ENCODE results near the gene BTBD9. TPM values are rescaled to one million over a fixed set of nuclear protein-coding genes. Genes with fewer than 3 reads are reported as not detected.

Gene BTBD9
- total RNA-seq, 1 donor from 2014 or later = 4.5 TPM

GRCh38 chr6:38396209-38396608 lies 243.5 kb downstream of the BTBD9 start:
- H3K36me3 ChIP-seq (ENCODE audit: control insufficient read depth, insufficient read depth, low read length) = no peaks in the 10 kb centered on the region
- no peaks in the 10 kb centered on the region for H3K27me3 ChIP-seq (ENCODE audit: control insufficient read depth, insufficient read depth, low read length)
- DNase-seq (ENCODE audit: low read depth) (peak; percentile 63), FAIRE-seq (no peak)
- TF ChIP-seq, protein P1, sequence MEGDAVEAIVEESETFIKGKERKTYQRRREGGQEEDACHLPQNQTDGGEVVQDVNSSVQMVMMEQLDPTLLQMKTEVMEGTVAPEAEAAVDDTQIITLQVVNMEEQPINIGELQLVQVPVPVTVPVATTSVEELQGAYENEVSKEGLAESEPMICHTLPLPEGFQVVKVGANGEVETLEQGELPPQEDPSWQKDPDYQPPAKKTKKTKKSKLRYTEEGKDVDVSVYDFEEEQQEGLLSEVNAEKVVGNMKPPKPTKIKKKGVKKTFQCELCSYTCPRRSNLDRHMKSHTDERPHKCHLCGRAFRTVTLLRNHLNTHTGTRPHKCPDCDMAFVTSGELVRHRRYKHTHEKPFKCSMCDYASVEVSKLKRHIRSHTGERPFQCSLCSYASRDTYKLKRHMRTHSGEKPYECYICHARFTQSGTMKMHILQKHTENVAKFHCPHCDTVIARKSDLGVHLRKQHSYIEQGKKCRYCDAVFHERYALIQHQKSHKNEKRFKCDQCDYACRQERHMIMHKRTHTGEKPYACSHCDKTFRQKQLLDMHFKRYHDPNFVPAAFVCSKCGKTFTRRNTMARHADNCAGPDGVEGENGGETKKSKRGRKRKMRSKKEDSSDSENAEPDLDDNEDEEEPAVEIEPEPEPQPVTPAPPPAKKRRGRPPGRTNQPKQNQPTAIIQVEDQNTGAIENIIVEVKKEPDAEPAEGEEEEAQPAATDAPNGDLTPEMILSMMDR (IDR thresholded peaks at IDR 0.05; ENCODE audit: insufficient read depth, low read length, severe bottlenecking) = no peak
- no peak overlapping the region for H3K4me3 ChIP-seq (ENCODE audit: low read depth, low read length)

GRCh38 chr6:38393986-38394385 lies 245.7 kb downstream of the BTBD9 start:
- no peaks in the 10 kb centered on the region for H3K36me3 ChIP-seq (ENCODE audit: control insufficient read depth, insufficient read depth, low read length)
- no peak overlapping the region for H3K4me3 ChIP-seq (ENCODE audit: low read depth, low read length)
- TF ChIP-seq, protein P1 (IDR thresholded peaks at IDR 0.05; ENCODE audit: insufficient read depth, low read length, severe bottlenecking) = no peak
- FAIRE-seq (no peak), DNase-seq (ENCODE audit: low read depth) (no peak)
- H3K27me3 ChIP-seq (ENCODE audit: control insufficient read depth, insufficient read depth, low read length) = no peaks in the 10 kb centered on the region

DNA sequence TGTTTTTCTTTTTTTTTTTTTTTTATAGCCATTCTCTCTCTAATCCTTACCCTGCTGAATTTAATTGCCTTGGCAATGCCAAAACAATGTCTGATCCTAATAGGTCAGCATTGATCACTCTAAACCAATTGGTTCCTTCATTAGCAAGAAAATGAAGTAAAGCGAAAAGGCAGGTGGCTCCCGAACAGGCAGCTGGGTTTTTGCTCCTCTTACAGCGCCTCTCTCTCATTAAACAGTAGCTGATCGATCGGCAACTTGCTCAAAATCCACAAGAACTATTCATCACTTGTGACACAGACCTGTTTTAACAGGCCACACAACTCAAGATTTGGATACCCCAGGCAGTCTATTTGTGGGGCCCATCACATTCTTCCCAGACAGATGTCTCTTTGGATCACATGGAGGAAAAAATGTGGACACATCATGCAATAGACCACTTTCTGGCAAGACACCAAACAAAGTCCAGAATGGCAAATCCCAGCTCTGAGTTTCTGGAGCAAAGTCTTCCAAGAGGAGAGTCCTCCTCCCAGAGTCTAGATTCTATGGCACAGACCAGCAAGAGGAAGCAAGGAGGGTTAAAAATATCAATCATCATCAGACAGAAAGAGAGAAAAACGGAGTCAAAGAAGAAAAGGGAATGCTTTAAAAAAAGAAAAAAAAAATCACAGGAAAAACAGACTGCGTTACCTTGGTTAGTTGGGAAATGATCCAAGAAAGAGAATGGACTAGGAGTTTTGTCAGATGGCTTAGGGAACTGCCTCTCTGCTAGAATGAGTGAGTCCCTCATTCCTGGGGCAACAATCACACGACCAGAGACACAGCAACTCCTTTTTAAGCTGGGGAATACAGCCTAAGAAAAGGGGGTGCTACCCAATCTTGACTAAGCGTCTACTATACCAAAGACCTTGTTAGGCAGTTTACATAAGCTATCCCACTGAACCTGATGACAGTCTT lies 247.8 kb downstream of the BTBD9 start:
- H3K4me3 ChIP-seq (ENCODE audit: low read depth, low read length) = no peak overlapping the region
- no peaks in the 10 kb centered on the region for H3K36me3 ChIP-seq (ENCODE audit: control insufficient read depth, insufficient read depth, low read length)
- FAIRE-seq (peak; percentile 64), DNase-seq (ENCODE audit: low read depth) (no peak)
- no peaks in the 10 kb centered on the region for H3K27me3 ChIP-seq (ENCODE audit: control insufficient read depth, insufficient read depth, low read length)
- TF ChIP-seq, protein P1 (IDR thresholded peaks at IDR 0.05; ENCODE audit: insufficient read depth, low read length, severe bottlenecking) = no peak

DNA sequence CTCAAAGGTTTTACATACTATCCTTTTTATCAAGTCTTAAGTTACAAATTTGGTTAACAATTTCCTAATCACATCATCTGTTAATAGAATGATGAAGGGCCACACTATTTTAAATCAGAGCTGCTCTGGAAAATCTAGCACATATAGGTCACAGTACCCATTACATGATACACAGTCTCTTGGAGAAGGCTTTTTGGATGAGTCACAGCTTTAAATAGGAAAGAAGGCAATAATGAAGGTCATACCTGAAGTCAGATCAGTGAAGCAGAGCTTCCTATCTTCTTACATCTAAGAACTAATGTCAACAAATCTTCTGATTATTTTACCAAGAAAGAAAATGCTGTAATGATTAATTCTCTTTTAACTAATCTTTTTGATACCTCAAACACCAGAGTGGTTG lies 248.5 kb downstream of the BTBD9 start:
- H3K27me3 ChIP-seq (ENCODE audit: control insufficient read depth, insufficient read depth, low read length) = no peaks in the 10 kb centered on the region
- DNase-seq (ENCODE audit: low read depth) (peak; percentile 55), FAIRE-seq (no peak)
- no peak overlapping the region for H3K4me3 ChIP-seq (ENCODE audit: low read depth, low read length)
- TF ChIP-seq, protein P1 (IDR thresholded peaks at IDR 0.05; ENCODE audit: insufficient read depth, low read length, severe bottlenecking) = no peak
- no peaks in the 10 kb centered on the region for H3K36me3 ChIP-seq (ENCODE audit: control insufficient read depth, insufficient read depth, low read length)

GRCh38 chr6:38389875-38390274 lies 249.9 kb downstream of the BTBD9 start:
- Histone ChIP-seq H3K4me3 (ENCODE audit: low read depth, low read length) (no peak overlapping the region), H3K36me3 (ENCODE audit: control insufficient read depth, insufficient read depth, low read length) (no peaks in the 10 kb centered on the region), H3K27me3 (ENCODE audit: control insufficient read depth, insufficient read depth, low read length) (no peaks in the 10 kb centered on the region)
- DNase-seq (ENCODE audit: low read depth) = no peak
- TF ChIP-seq, protein P1 (IDR thresholded peaks at IDR 0.05; ENCODE audit: insufficient read depth, low read length, severe bottlenecking) = no peak
- FAIRE-seq = no peak

All from bronchial epithelial cell (primary cell).